NCI-H1092 (cell line): Measurements from ENCODE around the gene GGPS1.
"Not testable (repeated sequence)": the region's sequence is repeated elsewhere in the genome, so short reads cannot be mapped to it uniquely, and the experiment has no call there.

Experiments
- DNase-seq: peaks from one replicate; lab custom pipeline; 2025; lab: John Stamatoyannopoulos, UW

Gene GGPS1

DNA sequence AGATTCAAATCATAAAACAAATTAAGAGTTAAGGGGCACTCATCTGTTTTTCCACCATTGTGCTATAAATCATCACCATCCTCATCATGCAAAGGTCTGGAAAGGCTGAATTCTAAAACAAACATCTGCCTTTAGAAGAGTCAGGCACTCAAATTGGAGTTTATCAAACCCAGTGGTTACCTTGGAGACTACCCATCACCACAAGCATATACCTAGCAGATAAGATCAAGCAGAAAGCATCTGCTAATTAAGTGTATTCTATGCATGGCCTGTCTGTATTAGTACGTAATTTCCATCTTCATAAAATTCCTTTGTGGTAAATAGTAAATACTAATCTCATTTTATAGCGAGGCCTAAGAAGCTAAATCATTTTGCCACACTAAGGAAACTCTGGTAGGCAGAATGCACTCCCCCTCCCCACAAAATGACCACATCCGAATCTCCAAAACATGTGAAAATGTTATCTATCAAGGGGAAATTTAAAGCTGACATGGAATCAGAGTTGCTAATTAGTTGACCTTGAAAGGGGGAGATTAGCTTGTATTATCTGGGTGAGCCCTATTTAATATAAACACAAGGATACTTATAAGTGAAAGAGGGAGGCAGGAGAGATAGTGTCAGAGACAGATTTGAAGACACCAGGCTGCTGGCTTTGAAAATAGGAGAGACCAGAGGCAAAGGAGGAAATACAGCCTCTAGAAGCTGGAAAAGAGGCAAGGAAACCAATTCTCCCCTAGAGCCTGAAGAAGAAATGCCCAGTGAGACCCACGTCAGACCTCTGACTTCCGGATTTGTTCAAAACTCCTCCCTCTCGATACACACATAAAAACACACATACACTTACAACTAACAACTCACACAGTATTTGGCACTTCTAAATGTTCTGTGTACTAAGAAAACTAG is 23.6 kb upstream of the GGPS1 start:
- DNase-seq, result no peak

DNA sequence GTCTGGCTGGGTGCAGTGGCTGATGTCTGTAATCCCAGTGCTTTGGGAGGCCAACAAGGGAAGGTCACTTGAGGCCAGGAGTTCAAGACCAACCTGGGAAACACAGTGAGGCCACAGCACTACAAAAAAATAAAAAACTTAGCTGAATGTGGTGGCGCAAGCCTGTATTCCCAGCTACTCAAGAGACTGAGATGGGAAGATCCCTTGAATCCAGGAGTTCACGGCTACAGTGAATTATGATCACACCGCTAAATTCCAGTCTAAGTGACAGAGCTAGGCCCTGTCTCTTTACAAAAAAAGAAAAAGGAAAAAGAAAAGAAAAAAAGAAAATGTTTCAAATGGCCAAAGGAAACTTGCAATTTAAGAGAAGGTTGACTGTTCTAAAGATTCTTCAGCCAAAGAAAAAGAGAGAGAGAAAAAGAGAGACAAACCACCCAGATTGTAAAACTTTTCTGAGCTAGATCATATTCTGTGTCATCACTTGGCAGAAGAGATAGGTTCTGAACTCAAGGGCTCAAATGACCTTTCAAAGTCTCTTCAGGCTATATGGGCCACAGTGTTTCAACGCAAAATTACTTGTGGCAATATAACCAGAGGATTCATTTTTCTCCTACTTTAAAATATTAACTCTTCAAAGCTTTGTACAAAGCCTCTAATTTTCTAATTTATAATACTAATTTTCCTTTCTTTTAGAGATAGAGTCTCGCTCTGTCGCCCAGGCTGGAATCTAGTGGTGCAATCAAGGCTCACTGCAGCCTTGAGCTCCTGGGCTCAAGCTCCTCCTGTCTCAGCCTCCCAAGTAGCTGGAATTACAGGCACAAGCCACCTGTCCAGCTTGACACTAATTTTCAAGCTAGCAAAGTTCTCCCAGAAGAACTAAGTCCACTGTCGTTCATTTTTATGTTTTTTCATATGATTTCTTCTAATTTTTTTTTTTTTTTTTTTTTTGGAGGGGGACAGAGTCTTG is 20.9 kb upstream of the GGPS1 start:
- DNase-seq, result no peak

DNA sequence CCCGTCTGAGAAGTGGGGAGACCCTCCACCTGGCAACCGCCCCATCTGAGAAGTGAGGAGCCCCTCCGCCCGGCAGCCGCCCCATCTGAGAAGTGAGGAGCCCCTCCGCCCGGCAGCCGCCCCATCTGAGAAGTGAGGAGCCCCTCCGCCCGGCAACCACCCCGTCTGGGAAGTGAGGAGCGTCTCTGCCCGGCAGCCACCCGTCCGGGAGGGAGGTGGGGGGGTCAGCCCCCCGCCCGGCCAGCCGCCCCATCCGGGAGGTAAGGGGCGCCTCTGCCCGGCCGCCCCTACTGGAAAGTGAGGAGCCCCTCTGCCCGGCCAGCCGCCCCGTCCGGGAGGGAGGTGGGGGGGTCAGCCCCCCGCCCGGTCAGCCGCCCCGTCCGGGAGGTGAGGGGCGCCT is 19.2 kb upstream of the GGPS1 start:
- not testable (repeated sequence) for DNase-seq

DNA sequence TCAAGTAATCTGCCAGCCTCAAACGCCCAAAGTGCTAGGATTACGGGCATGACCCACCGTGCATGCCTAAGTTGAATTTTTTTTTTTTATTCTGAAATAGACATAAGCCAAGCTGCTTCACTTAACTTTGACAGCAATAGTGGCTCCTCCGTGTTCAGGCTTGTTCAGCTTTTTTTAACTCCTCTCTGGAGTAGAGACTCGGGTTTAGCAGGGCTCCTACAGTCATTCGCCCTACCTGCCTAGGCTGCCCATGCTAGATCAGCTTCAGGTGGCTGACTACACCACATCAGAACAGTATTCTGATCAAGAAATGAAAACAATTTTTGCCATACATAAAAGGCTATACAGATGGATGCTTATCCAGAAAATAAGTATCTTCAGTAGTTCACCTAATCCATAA is 15.1 kb upstream of the GGPS1 start:
- no peak for DNase-seq

GRCh38 chr1:235313931-235314678 is 14.3 kb upstream of the GGPS1 start:
- DNase-seq, result no peak

DNA sequence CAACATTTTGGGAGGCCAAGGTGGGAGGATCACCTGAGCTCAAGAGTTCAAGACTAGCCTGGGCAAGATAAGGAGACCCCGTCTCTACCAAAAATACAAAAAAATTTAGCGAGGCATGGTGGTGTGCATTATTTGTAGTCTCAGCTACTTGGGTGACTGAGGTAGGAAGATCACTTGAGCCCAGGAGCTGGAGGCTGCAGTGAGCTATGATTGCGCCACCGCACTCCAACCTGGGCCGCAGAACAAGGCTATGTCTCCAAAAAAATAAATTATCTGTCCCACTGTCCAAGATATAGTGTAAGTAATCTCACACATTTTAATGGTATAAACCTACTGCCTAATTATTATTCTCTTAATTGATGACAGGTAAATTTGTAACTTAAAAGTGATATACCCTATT is 13.2 kb upstream of the GGPS1 start:
- no peak for DNase-seq

- DNase-seq, result no peak
Measured at GRCh38 chr1:235315735-235316134, 12.6 kb upstream of the GGPS1 start.

GRCh38 chr1:235317168-235317567 is 11.2 kb upstream of the GGPS1 start:
- DNase-seq, result no peak

DNA sequence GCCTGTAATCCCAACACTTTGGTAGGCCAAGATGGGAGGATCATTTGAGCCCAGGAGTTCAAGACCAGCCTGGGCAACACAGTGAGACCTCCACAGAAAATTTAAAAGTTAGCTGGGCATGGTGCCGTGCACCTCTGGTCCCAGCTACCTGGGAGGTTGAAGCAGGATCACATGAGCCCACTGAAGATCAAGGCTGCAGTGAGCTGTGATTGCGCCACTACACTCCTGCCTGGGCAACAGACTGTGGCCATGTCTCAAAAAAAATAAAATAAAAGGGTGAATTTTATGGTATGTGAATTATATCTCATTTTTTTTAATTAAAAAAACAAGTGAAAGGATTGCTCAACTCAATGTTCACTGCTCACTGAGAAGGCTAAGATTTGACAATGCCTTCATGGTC is 9.1 kb upstream of the GGPS1 start:
- DNase-seq, result no peak

- no peak for DNase-seq
Measured at GRCh38 chr1:235320521-235321179, 7.7 kb upstream of the GGPS1 start.

- DNase-seq, result no peak
Measured at GRCh38 chr1:235324296-235324695, 4.1 kb upstream of the GGPS1 start.

DNA sequence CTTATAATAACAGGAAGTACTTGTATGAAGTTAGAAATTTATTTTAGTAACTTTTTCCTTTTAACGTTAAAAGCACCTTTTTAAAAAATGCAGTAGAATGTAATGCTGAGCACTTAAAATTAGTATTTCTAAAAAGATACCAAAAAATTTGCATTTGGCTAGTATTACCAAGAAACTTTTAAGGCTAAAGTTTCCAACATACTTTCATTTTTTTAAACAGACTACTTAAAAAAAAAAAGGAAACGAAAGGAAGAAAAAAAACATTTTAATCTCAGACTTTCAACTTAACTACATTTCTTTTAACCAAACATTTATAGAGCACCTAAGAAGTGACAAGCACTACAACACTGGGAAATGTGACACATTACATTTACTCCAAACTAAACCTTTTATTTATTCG is 3.2 kb upstream of the GGPS1 start:
- no peak for DNase-seq

- DNase-seq, result no peak
Measured at GRCh38 chr1:235325854-235326253, 2.5 kb upstream of the GGPS1 start.

GRCh38 chr1:235326719-235327558 is 1.4 kb upstream of the GGPS1 start:
- peak; percentile 10 for DNase-seq

DNA sequence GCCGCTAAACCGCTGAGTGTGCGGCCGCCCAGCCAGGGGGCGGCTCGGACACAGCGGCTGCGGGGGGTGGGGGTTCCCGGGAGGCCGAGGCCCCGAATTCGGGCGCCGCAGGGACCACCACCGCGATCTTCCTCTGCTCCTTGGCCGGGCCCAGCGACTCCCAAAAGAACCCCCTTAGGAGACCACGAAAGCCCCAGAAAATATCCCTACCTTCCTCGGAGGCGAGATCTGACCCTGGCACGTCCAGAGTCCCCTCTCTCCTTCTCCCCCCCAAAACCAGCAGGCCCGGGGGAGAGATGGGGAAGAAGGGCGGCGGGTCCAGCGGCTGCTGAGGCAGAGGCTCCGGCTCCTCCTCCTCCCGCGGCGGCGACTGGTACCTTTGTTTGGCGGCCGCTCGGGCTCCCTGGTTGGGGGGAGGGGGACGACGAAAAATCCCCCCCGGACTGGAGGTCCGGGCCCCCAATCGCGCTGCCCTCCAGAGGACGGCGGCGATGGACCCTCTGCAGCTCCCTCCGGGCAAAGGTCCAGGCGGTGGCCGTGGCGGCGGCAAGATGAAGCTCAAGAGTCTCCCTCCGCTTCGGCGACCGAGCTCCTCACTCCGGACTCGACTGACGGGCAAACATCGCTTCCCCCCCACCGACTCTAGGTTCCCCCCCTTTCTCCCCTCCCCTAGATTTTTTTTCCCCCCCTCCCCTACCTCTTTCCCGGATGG is 655 bp upstream of the GGPS1 start, which contains the start of gene ARID4B:
Gene ARID4B, minus strand, starts transcription at position 621 of the 712 bp plus-strand sequence. CDS start 1,260 bp downstream, outside the sequence.
- peak; percentile 67 for DNase-seq

- DNase-seq, result no peak
Measured at GRCh38 chr1:235329139-235329902, 951 bp downstream of the GGPS1 start.

GRCh38 chr1:235330918-235331285 is 2.5 kb downstream of the GGPS1 start:
- DNase-seq, result no peak

- DNase-seq, result no peak
Measured at GRCh38 chr1:235331401-235331800, 3.0 kb downstream of the GGPS1 start.

GRCh38 chr1:235336903-235337302 is 8.5 kb downstream of the GGPS1 start:
- DNase-seq, result no peak
